Measurements from ENCODE around the gene FPR1. TPM values are rescaled to one million over a fixed set of nuclear protein-coding genes. Genes with fewer than 3 reads are reported as not detected.
"Not testable (repeated sequence)": the region's sequence is repeated elsewhere in the genome, so short reads cannot be mapped to it uniquely, and the experiment has no call there.

The FPR1 gene
- total RNA-seq, 1 donor from 2014 or later: not detected

- Mint-ChIP-seq H3K27me3 (ENCODE audit: low read depth) (no peaks in the 10 kb centered on the region), H3K9me3 (ENCODE audit: low read depth) (peaks cover 3% of the 10 kb centered on the region), H3K4me1 (ENCODE audit: low read depth) (no peaks in the 10 kb centered on the region), H3K27ac (ENCODE audit: unreplicated experiment) (no peak overlapping the region), H3K4me3 (ENCODE audit: unreplicated experiment) (no peak overlapping the region), H3K36me3 (ENCODE audit: low read depth) (no peaks in the 10 kb centered on the region)
- no peak for DNase-seq (ENCODE audit: low spot score)
- TF ChIP-seq CTCF (IDR thresholded peaks at IDR 0.05): no peak
Measured at GRCh38 chr19:51743405-51743804, 8.3 kb downstream of the FPR1 start.

- Mint-ChIP-seq H3K27me3 (ENCODE audit: low read depth) (no peaks in the 10 kb centered on the region), H3K4me3 (ENCODE audit: unreplicated experiment) (no peak overlapping the region), H3K4me1 (ENCODE audit: low read depth) (no peaks in the 10 kb centered on the region), H3K9me3 (ENCODE audit: low read depth) (peaks cover 3% of the 10 kb centered on the region), H3K27ac (ENCODE audit: unreplicated experiment) (no peak overlapping the region), H3K36me3 (ENCODE audit: low read depth) (no peaks in the 10 kb centered on the region)
- no peak for DNase-seq (ENCODE audit: low spot score)
- TF ChIP-seq CTCF (IDR thresholded peaks at IDR 0.05): no peak
Measured at GRCh38 chr19:51742789-51743188, 8.9 kb downstream of the FPR1 start.

GRCh38 chr19:51740356-51740755 lies 11.3 kb downstream of the FPR1 start:
- Mint-ChIP-seq H3K27me3 (ENCODE audit: low read depth) (no peaks in the 10 kb centered on the region), H3K27ac (ENCODE audit: unreplicated experiment) (no peak overlapping the region), H3K9me3 (ENCODE audit: low read depth) (peaks cover 2% of the 10 kb centered on the region), H3K4me1 (ENCODE audit: low read depth) (no peaks in the 10 kb centered on the region), H3K36me3 (ENCODE audit: low read depth) (no peaks in the 10 kb centered on the region), H3K4me3 (ENCODE audit: unreplicated experiment) (no peak overlapping the region)
- DNase-seq (ENCODE audit: low spot score): no peak
- no peak for TF ChIP-seq CTCF (IDR thresholded peaks at IDR 0.05)

- H3K27ac Mint-ChIP-seq (ENCODE audit: unreplicated experiment): no peak overlapping the region
- DNase-seq (ENCODE audit: low spot score): no peak
- no peaks in the 10 kb centered on the region for H3K9me3 Mint-ChIP-seq (ENCODE audit: low read depth)
- no peaks in the 10 kb centered on the region for H3K4me1 Mint-ChIP-seq (ENCODE audit: low read depth)
- no peak for TF ChIP-seq CTCF (IDR thresholded peaks at IDR 0.05)
- H3K27me3 Mint-ChIP-seq (ENCODE audit: low read depth): no peaks in the 10 kb centered on the region
- H3K36me3 Mint-ChIP-seq (ENCODE audit: low read depth): no peaks in the 10 kb centered on the region
- no peak overlapping the region for H3K4me3 Mint-ChIP-seq (ENCODE audit: unreplicated experiment)
Measured at GRCh38 chr19:51739466-51740213, 12.0 kb downstream of the FPR1 start.

- H3K4me3 Mint-ChIP-seq (ENCODE audit: unreplicated experiment); H3K36me3 Mint-ChIP-seq (ENCODE audit: low read depth); H3K27me3 Mint-ChIP-seq (ENCODE audit: low read depth); H3K27ac Mint-ChIP-seq (ENCODE audit: unreplicated experiment); DNase-seq (ENCODE audit: low spot score); H3K9me3 Mint-ChIP-seq (ENCODE audit: low read depth); H3K4me1 Mint-ChIP-seq (ENCODE audit: low read depth): not testable (repeated sequence)
Measured at GRCh38 chr19:51738523-51738922, 13.2 kb downstream of the FPR1 start.

GRCh38 chr19:51737924-51738323 lies 13.8 kb downstream of the FPR1 start:
- no peak for DNase-seq (ENCODE audit: low spot score)

More at GRCh38 chr19:51737924-51738323, 13.8 kb downstream of the FPR1 start:
- TF ChIP-seq CTCF (IDR thresholded peaks at IDR 0.05): no peak
- no peaks in the 10 kb centered on the region for H3K4me1 Mint-ChIP-seq (ENCODE audit: low read depth)
- H3K9me3 Mint-ChIP-seq (ENCODE audit: low read depth): no peaks in the 10 kb centered on the region
- H3K27me3 Mint-ChIP-seq (ENCODE audit: low read depth): no peaks in the 10 kb centered on the region
- H3K27ac Mint-ChIP-seq (ENCODE audit: unreplicated experiment): no peak overlapping the region
- H3K36me3 Mint-ChIP-seq (ENCODE audit: low read depth): no peaks in the 10 kb centered on the region
- no peak overlapping the region for H3K4me3 Mint-ChIP-seq (ENCODE audit: unreplicated experiment)
